ENCODE results near the gene MTR.

Gene MTR

DNA sequence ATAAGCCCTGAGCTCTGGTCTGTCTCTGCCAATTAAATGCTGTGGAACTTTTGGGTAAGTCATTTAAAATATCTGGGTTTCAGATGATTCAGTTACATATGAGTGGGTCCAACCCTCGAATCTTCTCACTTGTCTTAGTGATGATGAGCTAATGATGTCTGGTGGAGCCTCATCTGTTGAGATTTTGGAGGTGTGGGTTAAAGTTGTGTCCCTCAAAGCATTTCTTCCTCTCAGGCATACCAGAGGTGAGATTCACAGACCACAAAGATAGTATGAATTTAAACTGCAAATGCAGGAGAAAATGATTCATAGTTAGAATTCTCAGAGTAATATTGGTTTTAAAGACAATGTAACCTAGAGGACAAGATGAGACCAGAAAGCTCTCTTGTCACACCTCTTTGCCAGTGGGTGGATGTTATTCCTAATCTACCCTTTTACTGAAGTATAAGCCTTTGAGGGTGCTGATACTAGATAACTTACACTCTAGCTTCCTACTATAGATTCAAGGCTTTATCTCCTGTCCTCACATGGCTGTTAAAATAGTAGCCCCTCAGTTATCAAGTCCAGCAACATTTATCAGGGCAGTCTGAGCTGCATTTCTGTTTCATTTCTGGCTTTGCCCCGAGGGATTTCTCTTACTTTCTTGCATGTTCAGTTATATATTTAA, 118.4 kb downstream of the MTR start:
- no peak for DNase-seq

DNA sequence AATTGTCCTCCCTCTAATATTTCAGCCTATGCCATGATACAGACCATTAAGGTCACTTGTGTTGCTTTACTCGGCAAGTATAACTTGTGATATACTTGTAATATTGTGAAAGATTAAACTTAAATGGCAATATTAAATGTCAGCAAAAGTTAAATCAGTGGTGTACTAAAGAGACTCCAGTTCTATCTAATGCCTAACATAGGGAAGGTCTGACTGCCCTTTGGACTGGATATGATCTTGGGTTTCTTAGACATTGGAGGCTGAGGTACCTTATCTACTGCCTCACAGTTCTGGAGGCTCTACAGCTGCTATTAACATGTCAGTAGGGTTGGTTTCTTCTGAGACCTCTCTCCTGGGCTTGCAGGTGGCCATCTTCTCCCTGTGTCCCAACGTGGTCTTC, 119.3 kb downstream of the MTR start:
- DNase-seq = no peak

DNA sequence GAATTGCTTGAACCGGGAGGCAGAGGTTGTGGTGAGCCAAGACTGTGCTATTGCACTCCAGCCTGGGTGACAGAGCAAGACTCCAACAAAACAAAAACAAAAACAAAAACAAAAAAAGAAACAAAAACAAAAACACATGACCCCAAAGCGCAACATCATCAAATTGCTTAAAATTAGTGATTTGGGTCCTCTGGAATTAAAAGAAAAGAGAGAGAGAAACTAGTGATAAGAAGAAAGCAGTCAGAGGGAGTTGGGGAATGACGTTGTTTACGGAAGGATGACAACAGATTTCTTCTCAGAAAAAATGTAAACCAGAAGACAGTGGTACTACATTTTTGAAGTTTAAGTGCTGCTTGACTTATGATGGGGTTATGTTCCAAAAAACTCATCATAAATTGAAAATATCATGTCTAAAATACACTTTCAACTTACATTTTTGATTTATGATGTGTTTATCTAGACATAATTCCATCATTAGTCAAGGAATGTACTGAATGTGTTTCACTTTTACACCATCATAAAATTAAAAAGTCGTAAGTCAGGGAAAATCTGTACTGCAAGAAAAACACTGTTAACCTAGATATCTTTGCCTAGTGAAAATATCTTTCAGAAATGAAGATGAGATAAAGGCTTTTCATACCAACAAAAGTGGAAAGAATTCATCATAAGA, 121.2 kb downstream of the MTR start:
- no peak for DNase-seq

DNA sequence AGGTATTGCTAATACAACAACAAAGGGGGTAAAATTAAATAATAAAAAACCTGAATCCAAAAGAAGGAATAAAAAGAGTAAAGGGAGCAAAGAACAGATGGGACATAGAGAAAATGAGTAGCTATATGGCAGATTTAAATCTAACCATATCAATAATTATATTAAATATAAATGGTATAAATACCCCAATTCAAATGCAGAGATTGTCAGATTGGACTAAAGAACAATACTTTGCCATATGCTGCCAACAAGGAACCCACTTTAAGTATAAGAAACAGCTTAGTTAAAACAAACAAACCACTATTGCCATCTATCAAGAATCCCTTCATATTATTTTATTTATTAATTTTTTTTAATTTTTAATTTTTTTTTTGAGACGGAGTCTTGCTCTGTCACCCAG, 122.4 kb downstream of the MTR start:
- no peak for DNase-seq

DNA sequence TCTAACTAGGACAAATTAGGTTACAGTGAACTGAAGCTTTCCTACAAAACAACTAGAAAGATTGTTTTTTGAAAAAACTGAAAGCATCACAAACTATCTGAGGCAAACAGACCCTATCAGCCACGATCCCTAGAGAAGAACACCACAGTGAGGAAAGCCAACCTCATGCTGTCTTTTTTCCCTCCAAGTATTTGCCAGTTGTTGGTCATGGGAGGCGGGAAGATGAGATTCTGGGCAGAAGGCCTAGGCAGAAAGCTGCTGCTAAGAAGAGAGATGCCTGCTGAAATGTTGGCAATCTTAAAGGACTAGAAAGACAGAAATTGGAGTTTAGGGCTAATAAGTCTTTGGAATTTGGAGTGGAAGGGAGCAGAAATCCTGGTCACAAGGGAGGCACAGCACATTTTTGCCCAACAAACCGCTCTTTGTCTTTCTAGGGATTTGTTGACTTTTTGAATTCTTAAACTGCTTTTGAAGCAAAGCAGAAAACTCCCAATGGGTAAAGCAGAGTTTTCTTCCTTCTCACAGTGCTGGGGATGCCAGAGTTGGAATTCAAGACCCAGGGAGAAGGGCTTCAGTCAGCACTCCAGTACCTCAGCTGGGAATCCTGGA, 125.3 kb downstream of the MTR start:
- no peak for DNase-seq

DNA sequence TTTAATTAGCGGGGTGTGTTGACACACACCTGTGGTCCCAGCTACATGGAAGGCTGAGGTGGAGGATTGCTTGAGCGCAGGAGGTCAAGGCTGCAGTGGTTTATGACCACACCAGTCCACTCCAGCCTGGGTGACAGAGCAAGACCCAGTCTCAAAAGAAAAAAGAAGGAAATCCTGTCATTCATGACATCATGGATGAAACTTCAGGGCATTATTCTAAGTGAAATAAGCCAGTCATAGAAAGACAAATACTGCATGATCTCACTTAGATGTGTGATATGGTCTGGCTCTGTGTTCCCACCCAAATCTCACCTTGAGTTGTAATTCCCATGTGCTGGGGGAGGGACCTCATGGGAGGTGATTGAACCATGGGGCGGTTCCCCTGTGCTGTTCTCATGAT, 126.5 kb downstream of the MTR start:
- DNase-seq = no peak

DNA sequence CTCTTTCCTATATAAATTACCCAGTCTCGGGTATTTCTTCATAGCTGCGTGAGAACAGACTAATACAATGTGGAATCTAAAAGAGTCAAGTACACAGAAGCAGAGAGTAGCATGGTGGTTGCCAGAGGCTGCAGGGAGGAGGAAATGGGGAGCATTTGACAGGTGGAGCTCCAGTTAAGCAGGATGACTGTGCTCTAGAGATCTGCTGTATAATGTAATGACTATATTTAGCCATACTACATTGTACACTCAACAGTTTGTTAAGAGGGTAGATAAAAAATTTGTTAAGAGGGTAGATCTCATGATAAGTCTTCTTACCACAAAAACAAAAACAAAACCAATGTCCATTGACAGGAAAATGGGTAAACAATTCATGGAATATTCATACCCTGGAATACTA, 127.1 kb downstream of the MTR start:
- DNase-seq = no peak

DNA sequence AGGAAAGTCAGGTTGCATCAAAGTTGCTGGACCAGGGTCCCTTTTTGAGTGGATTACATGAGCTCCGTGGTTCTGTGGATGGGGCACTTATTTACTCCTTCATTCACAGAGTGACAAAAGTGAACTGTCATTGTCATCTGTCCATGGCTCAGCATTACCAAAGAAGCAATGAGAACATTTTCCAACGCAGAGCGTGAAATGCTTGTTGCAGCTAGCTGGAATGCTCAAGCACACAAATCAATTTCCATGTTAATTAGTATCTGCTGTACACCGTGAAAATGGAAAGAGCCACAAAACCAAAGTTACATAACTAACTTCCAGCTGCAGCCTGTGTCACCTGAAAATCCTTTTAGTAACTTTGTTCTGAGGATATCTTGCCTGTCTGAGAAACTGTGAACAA, 130.3 kb downstream of the MTR start:
- DNase-seq = no peak

DNA sequence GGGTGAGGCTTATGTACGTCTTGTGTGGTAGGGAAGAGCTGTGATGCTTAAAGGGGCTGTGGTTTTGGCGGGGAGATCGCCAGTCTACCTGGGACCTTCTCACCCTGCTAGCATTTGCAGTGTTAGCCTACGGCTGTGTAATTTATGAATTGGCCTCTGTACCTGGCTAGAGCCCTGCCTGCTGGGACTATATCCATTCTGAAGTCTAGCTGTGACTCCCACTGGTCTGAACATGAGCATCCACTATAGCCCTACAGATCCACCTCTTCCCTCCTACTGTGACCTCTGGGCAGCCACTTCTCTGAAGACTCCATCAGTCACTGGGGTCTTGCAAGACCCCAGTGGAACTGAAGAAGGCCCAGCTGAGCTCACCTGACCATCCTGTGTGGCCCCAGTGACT, 135.4 kb downstream of the MTR start:
- no peak for DNase-seq

DNA sequence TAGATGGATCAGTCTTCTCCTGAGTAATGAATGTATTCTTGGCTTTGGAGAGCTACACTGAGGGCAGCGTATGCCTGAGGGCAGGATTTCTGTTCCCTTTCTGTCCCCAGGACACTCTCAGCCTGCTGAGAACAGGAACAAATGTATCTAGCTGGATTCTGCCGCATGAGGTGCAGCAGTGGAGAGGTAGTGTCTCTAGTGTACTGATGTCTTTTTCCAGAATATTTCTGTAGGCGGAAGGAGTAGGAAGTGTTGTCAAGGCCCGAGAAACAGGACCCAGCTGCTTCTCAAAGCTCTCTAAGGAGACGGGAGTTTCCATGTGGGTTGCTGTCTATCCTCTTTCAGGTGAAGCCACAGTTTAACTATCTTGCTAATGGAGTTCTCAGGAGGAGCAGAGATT, 143.7 kb downstream of the MTR start:
- no peak for DNase-seq

DNA sequence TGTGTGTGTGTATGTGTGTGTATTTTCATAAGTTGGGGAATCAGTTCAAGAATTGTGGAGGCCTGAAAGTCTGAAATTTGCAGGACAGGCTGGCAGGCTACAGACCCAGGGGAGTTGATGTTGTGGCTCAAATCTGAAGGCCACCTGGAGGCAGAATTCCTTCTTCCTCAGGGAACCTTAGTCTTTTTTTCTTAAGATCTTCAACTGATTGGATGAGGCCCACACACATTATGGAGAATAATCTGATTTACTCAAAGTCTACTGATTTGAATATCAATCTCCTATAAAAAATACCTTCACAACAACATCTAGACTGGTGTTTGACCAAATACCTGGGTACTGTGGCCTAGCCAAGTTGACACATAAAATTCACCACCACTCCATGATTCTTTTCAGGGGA, 147.3 kb downstream of the MTR start:
- no peak for DNase-seq

DNA sequence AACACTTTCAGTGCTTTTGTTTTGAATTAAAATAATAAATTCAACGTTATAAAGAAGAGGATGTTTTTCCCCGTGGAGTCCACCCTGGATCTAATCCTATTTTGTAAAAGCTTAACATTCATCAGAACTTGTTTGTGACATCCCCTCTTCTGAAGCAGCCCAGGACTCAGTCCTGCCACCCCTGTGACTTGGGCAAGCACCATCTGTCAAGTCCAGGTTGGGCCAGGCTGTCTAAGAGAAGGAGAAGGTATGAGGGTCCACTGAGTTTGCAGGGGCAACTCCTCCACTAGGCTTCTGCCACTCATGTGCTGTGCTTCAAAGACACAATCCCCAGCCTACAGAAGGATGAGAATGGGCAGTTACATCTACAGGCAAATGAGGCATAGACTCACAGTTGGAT, 149.5 kb downstream of the MTR start:
- DNase-seq = no peak

DNA sequence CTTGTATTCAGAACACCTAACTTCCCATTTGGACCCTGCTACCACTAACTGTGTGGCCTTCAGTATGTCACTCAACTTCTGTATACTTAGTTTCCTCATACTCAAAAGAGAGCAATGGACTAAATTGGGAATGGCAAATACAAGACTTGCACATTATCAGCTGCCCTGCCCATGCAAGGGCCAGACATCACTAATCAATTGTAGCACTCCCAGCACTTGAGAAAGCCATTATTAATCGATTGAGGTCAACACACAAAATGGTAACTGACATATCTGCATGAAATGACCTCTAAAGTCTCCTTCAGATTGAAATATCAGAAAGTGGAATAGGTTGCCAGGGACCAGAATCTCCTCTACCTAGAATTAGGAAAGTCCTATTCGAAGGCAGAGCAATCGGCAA, 149.9 kb downstream of the MTR start:
- DNase-seq = peak; percentile 13

DNA sequence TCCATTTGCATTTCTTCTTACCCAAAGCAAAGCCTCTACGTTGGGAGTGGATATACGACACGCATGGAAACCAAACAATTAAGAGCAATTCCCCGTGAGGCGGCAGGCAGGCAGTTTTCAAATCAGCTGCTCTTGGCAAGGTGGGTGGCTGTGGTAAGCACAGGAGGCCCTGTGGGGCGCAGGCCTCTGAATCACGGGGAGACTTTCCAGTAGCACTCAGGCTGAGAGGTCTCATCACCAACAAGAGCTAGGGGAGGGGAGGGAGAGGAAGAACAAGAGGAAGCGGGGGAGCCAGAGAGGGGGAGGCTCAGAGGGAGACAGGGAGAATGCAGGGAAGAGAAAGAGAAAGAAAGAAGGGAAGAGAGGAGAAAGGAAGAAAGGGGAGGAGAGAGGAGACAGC, 152.7 kb downstream of the MTR start:
- no peak for DNase-seq

DNA sequence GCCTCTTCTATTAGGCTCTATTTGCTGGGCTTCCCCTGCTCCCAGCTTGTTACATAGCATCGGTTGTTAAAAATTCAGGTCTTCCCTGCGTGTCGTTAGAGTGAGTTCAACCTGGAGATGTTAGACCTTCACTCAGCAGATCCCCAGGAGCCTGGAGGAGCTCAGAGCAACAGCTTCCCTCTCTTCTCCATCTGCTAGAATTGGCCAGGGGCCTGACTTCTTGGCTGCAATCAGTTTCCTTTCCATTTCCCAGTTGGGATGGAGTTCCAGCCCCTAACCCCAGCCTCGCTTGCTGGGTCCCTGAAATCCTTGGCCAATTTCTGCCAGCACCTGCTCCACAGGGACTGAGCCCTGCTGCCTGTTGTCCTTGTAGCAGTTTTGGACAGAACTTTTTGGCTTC, 153.3 kb downstream of the MTR start:
- DNase-seq = no peak

DNA sequence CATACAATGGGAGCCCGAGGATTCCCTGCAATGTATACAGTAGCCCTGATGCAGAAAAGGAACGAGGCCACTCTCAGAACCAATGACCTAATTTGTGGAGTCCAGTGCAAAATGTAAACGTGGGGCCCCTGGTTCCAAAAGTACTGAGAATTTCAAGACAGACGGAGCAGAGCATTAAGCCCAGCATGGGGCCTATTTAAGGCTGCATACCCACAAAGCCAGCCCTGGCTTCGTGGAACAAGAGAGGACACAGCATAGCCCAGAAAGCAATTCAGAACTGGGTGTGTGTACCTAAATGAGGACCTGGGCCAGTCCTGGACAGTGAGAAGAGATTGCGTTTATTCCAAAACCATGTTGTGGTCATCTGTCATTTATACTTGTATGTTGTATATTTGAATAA, 153.9 kb downstream of the MTR start:
- DNase-seq = no peak

DNA sequence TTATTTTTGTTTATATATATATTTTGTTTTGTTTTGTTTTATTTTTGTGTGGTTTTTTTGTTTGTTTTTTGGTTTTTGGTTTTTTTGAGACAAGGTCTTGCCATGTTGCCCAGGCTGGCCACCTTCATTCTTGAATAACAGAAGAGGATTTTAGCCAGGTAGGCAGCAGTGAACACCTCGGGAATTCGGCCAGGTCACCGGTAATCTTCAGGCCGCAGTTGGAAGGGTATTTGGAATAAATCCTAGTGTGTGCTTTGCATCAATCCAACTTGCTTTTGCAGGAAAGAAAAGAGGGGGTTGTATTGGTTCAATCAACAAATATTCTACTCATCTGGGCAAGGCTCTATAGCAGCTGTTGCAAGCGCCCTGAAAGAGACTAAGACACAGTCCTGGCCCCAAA, 155.3 kb downstream of the MTR start:
- no peak for DNase-seq

DNA sequence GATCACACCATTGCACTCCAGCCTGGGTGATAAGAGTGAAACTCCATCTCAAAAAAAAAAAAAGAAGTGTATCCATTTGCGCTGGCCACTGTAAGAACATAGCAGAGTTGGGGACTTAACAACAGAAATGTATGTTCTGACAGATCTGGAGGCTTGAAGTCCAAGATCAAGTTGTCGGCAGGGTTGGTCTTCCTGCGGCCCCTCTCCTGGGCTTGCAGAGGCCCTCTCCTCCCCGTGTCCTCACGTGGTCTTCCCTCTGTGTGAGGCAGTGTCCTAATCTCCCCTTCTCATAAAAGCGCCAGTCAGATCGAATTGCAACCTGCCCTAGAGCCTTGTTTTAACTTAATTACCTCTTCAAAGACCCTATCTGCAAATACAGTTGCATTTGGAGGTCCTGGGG, 156.6 kb downstream of the MTR start:
- no peak for DNase-seq

DNA sequence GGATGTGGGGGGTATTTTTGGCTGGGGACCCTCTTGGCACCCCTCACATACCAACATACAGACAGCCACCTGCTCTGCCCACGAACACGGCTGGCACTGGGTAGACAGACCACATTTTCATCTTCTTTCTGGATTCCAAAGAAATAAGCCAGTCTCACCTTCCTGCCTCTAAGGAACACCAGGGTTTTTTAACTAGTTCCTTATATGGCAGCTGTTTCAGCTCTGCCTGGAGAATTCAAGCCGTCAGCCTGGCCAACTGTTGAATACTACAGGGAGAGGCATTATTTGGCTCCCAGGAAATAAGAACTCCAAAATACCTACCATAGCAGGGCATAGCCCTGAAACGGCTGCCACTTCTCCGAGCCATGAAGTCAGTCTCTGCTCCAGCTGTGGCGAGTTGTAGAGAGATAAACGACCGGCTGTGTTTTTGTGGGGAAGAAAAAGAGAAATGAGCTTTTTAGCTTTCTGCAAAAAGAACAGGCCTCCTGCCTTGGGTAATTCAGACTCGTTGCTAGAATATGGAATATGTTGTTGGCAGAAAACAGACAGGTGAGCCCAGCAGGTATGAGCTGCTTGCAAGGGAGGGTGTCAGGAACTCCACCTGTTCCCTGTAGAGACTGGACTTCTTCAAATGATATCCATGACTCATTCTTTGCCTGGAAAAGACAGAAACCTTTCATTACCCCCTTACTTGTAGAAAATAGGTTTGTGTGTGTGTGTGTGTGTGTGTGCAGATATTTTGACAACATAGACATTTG, 157.3 kb downstream of the MTR start:
- no peak for DNase-seq

DNA sequence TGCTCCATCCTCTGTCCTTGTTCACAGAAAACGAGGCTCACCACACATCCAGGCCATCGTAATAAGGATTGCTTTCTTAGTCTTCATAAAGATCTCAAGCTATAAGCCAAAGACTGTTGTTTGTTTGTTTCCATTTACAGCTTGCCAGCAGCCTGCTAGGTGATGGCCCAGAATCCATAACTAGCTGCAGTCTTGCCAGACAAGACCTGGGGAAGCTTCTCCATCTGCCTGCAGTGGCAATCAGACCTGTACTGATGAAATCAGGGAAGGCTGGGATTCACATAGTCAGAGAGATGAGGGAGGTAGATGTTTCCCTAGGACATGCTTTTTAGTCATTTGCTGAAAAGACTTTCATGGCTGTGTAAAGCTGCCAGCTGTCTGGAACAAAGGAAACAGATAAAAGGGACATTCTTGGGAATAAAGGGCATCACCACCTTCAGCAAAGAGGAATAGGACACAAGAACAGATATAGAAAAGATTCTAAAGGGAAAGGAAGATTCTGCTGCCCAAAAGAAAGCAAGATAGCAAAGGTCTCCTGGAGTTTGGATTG, 158.1 kb downstream of the MTR start:
- no peak for DNase-seq

Data from DMS53 (cell line).